HCT116 (cell line): Measurements from ENCODE around the gene SLC35F3. TPM values are rescaled to one million over a fixed set of nuclear protein-coding genes. Genes with fewer than 3 reads are reported as not detected.
A peak's percentile ranks its signal among the peaks of the same experiment; 100 is the strongest.

ENCODE experiments used
- ATAC-seq: fragments of 200-7000 bp; cut with Tn5 transposase; 2 replicates; pipeline ENCODE4 v1.9.1; 2020; ENCODE audit warnings: mild to moderate bottlenecking, moderate library complexity
- BruUV-seq: library from RNA; stranded (reverse); fragments of 400-500 nt; replicated peaks from 2 replicates; lab custom pipeline; 2021; lab: Mats Ljungman, UMichigan
- CTCF ChIA-PET: fragments of 300-600 bp; sonication (Branson Sonifier 250); formaldehyde crosslinking; loops from one replicate; lab custom pipeline; 2021; ENCODE audit warnings: antibody characterized with exemption; lab: Charles Lee
- POLR2A ChIA-PET: fragments of 300-600, 350-600 bp; sonication (Branson Sonifier 250); formaldehyde crosslinking; loops from one replicate; lab custom pipeline; 2021; ENCODE audit warnings: antibody characterized with exemption; lab: Charles Lee
- RAD21 ChIA-PET, 2 experiments: fragments of 300-600 bp; sonication (Branson Sonifier 250); formaldehyde crosslinking; loops; one replicate each; lab custom pipeline; 2023; ENCODE audit warnings: low total read pairs in 2 of 2; ENCODE audit not compliant: uncharacterized antibody in 2 of 2, unreplicated experiment in 2 of 2, low non-redundant PET in 1 of 2; lab: Charles Lee
- DNase-seq: peaks from one replicate; pipeline ENCODE4 v3.0.0-alpha.2; 2010; ENCODE audit warnings: low read depth, low spot score
- H2AFZ ChIP-seq: fragments of 200-600 bp; shearing (Covaris generic), sonication (generic); 2 replicates; pipeline ENCODE4 v1.6.1; 2017; ENCODE audit warnings: low read depth, mixed run types, mixed read lengths, antibody characterized with exemption, low read length; ENCODE audit not compliant: poor library complexity, severe bottlenecking
- H3K27ac ChIP-seq: 2 replicates; pipeline ENCODE4 v1.5.1; 2012; ENCODE audit warnings: low read depth, low read length
- H3K27me3 ChIP-seq: fragments of 200-600 bp; sonication (generic); 2 replicates; pipeline ENCODE4 v1.6.1; 2016; ENCODE audit warnings: mixed run types, low read length, mixed read lengths; ENCODE audit not compliant: insufficient read depth
- H3K36me3 ChIP-seq, 2 experiments: fragments of 200-500 bp in 1 of 2; fragments of 200-600 bp in 1 of 2; sonication (Bioruptor generic) in 1 of 2; sonication (generic) in 1 of 2; 2 replicates each; pipeline versions ENCODE4 v1.5.1 to v1.6.1; 2014 to 2016; ENCODE audit warnings: low read length in 2 of 2, inconsistent platforms in 1 of 2, mixed read lengths in 1 of 2, mixed run types in 1 of 2; ENCODE audit not compliant: insufficient read depth in 2 of 2, control insufficient read depth in 1 of 2
- H3K4me1 ChIP-seq, 2 experiments: fragments of 200-600 bp in 1 of 2; sonication (generic) in 1 of 2; 2 replicates each; pipeline versions ENCODE4 v1.5.1 to v1.6.1; 2012 to 2017; ENCODE audit warnings: low read length in 2 of 2, inconsistent platforms in 1 of 2, mild to moderate bottlenecking in 1 of 2, mixed read lengths in 1 of 2, mixed run types in 1 of 2, moderate library complexity in 1 of 2; ENCODE audit not compliant: insufficient read depth in 2 of 2, control insufficient read depth in 1 of 2
- H3K4me2 ChIP-seq: fragments of 200-600 bp; sonication (generic); 2 replicates; pipeline ENCODE4 v1.6.1; 2017; ENCODE audit warnings: mixed run types, low read length, mixed read lengths
- H3K4me3 ChIP-seq, 2 experiments: fragments of 200-600 bp in 1 of 2; sonication (generic) in 1 of 2; replicated peaks in 1 of 2; 2 replicates each; pipeline ENCODE4 v1.5.1; 2011 to 2016; ENCODE audit warnings: low read length in 2 of 2, control low read depth in 1 of 2, low read depth in 1 of 2, mild to moderate bottlenecking in 1 of 2, mixed read lengths in 1 of 2, mixed run types in 1 of 2
- H3K79me2 ChIP-seq: fragments of 200-600 bp; sonication (generic); 2 replicates; pipeline ENCODE4 v1.6.1; 2017; ENCODE audit warnings: mild to moderate bottlenecking, mixed run types, low read length, moderate library complexity, mixed read lengths; ENCODE audit not compliant: insufficient read depth
- H3K9ac ChIP-seq: fragments of 200-600 bp; sonication (generic); 2 replicates; pipeline ENCODE4 v1.6.1; 2016; ENCODE audit warnings: low read length, mixed read lengths
- H3K9me2 ChIP-seq: fragments of 200-600 bp; sonication (generic), shearing (Covaris generic); 2 replicates; pipeline ENCODE4 v1.6.1; 2017; ENCODE audit warnings: mixed run types, mild to moderate bottlenecking, moderate library complexity; ENCODE audit not compliant: insufficient read depth
- H3K9me3 ChIP-seq, 2 experiments: fragments of 200-500 bp in 1 of 2; fragments of 200-600 bp in 1 of 2; sonication (Bioruptor generic) in 1 of 2; sonication (generic) in 1 of 2; 2 replicates each; pipeline ENCODE4 v1.6.1; 2014 to 2017; ENCODE audit warnings: low read length in 2 of 2, mixed read lengths in 2 of 2, inconsistent platforms in 1 of 2, low read depth in 1 of 2, mild to moderate bottlenecking in 1 of 2, mixed run types in 1 of 2, moderate library complexity in 1 of 2; ENCODE audit not compliant: control insufficient read depth in 1 of 2, insufficient read depth in 1 of 2
- H4K20me1 ChIP-seq: fragments of 200-600 bp; sonication (generic), shearing (Covaris generic); 2 replicates; pipeline ENCODE4 v1.6.1; 2017; ENCODE audit warnings: mixed run types, mild to moderate bottlenecking, moderate library complexity; ENCODE audit not compliant: insufficient read depth
- CBX3 ChIP-seq: IDR thresholded peaks from 2 replicates; pipeline ENCODE4 v1.6.1; 2012; ENCODE audit warnings: low read depth
- CEBPB ChIP-seq: IDR thresholded peaks from 2 replicates; pipeline ENCODE4 v1.6.1; 2012; ENCODE audit warnings: low read depth
- EZH2 ChIP-seq: fragments of 200-600 bp; sonication (generic); IDR thresholded peaks from 2 replicates; pipeline ENCODE4 v1.6.1; 2017; ENCODE audit warnings: antibody characterized with exemption, mixed run types
- EZH2phosphoT487 ChIP-seq: fragments of 200-600 bp; IDR thresholded peaks from 2 replicates; pipeline ENCODE4 v1.6.1; 2018; ENCODE audit warnings: antibody characterized with exemption, borderline replicate concordance
- FOSL1 ChIP-seq: IDR thresholded peaks from 2 replicates; pipeline ENCODE4 v1.6.1; 2012; ENCODE audit warnings: low read depth
- JUND ChIP-seq: IDR thresholded peaks from 2 replicates; pipeline ENCODE4 v1.6.1; 2012
- POLR2A ChIP-seq: IDR thresholded peaks from 2 replicates; pipeline ENCODE4 v1.7.0; 2011; ENCODE audit warnings: borderline replicate concordance; ENCODE audit not compliant: insufficient read depth, insufficient read length; ENCODE audit errors: extremely low read depth
- POLR2AphosphoS5 ChIP-seq: IDR thresholded peaks from 2 replicates; pipeline ENCODE4 v1.6.1; 2011; ENCODE audit warnings: mild to moderate bottlenecking, low read depth, low read length, moderate library complexity
- SIN3A ChIP-seq: IDR thresholded peaks from 2 replicates; pipeline ENCODE4 v1.6.1; 2012; ENCODE audit warnings: low read depth
- SP1 ChIP-seq: IDR thresholded peaks from 2 replicates; pipeline ENCODE4 v1.6.1; 2012; ENCODE audit warnings: low read depth
- SRF ChIP-seq: IDR thresholded peaks from 2 replicates; pipeline ENCODE4 v1.6.1; 2012; ENCODE audit warnings: low read depth
- TCF7L2 ChIP-seq: IDR thresholded peaks from 2 replicates; pipeline ENCODE4 v1.7.0; 2011; ENCODE audit warnings: borderline replicate concordance, inconsistent platforms; ENCODE audit not compliant: insufficient read depth, insufficient read length; ENCODE audit errors: extremely low read depth
- ZNF274 ChIP-seq: fragments of 200-500 bp; sonication (Bioruptor generic); IDR thresholded peaks from 2 replicates; pipeline ENCODE4 v1.6.1; 2014; ENCODE audit warnings: mild to moderate bottlenecking, low read depth, low read length, inconsistent platforms
- intact Hi-C: fragments of 100-400 bp; cut with micrococcal nuclease; formaldehyde crosslinking; loops from 2 replicates; pipeline ENCODE4 v1.10.0; 2022
- total RNA-seq: library from RNA; stranded (reverse); gene quantifications from one replicate; pipeline ENCODE4 v1.2.1, GENCODE V29; 2021; ENCODE audit not compliant: unreplicated experiment
- TF ChIP-seq, protein P1 (sequence below): IDR thresholded peaks from 2 replicates; pipeline ENCODE4 v1.6.1; 2012
- TF ChIP-seq, protein P2 (sequence below), 3 experiments: fragments of 200-600 bp in 1 of 3; sonication (generic) in 1 of 3; IDR thresholded peaks in 2 of 3; conservative IDR thresholded peaks in 1 of 3; 2 replicates each; pipeline ENCODE4 v1.5.1; 2012 to 2017; ENCODE audit warnings: low read depth in 2 of 3, low read length in 2 of 3, antibody characterized with exemption in 1 of 3, borderline replicate concordance in 1 of 3, control low read depth in 1 of 3, mild to moderate bottlenecking in 1 of 3, mixed read lengths in 1 of 3, mixed run types in 1 of 3, moderate library complexity in 1 of 3; ENCODE audit not compliant: insufficient read depth in 1 of 3
- TF ChIP-seq, protein P3 (sequence below): IDR thresholded peaks from 2 replicates; pipeline ENCODE4 v1.6.1; 2012
- TF ChIP-seq, protein P4 (sequence below): IDR thresholded peaks from 2 replicates; pipeline ENCODE4 v1.6.1; 2011; ENCODE audit warnings: mild to moderate bottlenecking, low read length, moderate library complexity; ENCODE audit not compliant: insufficient replicate concordance; ENCODE audit errors: extremely low read depth

Gene SLC35F3
- total RNA-seq, 1 experiment from 2014 or later = 6.4 TPM

DNA sequence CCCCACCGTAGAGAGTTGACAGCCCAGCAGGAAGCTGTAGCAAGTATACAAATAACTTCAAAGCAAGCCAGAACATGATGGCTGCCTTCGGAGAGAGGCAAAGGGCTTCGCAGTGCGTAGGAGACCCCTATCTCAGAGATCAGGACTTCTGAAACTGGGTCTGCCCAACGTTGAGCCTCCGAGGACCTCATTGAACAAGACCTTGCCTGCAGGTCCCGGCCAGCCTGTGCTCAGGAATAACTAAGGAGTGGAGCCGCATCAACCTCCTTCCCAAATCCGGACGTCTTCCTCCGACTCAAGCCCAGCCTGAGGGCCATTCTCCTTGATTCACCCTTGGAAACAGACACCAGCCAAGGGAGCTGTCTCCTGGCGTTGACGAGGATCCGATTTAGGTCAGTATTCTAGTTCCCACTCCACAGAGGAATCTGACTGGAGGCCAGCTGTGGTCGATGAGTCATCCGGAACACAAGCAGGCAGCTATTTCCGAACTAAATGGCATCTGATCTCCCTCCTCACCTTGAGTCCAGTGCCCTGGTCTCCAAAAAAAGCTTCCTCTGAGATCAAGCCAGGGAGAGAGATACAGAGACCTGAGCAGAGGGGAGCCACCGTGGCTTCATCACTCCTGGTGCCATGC is 302.3 kb downstream of the SLC35F3 start:
- no peaks in the 10 kb centered on the region for H4K20me1 ChIP-seq
- no peaks in the 10 kb centered on the region for H3K9me2 ChIP-seq
- intact Hi-C loops = no loop called here
- no peak overlapping the region for H2AFZ ChIP-seq
- H3K36me3 ChIP-seq = no peaks in the 10 kb centered on the region
- peak; percentile 81 for DNase-seq
- CTCF ChIA-PET = interaction anchor here (0.7 to 1.6 kb wide), 2 partner anchors 103 to 689 kb away, joined by 3 to 7 read pairs; no protein-coding TSS in a partner anchor
- 0 out of 2 replicates have a peak overlapping the region, but pooled peaks have one; percentile 2 for H3K27ac ChIP-seq
- POLR2A ChIA-PET = no interaction called here
- H3K79me2 ChIP-seq = no peaks in the 10 kb centered on the region
- no peaks in the 10 kb centered on the region for H3K27me3 ChIP-seq
- RAD21 ChIA-PET = interaction anchor here in 1 of 2 experiments (0.6 kb wide), 1 partner anchor 762 kb away, joined by 3 read pairs; no protein-coding TSS in a partner anchor
- BruUV-seq = no TSS peak
- H3K4me3 ChIP-seq = peak overlapping the region in 1 of 2 experiments; percentile 43; a peak in 2 of 4 replicates
- no peaks in the 10 kb centered on the region for H3K9me3 ChIP-seq
- ATAC-seq = peak; percentile 93
- TF ChIP-seq SP1 (peak; percentile 64), ZNF274 (no peak), JUND (peak; percentile 89), POLR2A (no peak), POLR2AphosphoS5 (peak; percentile 54; the same call in 1 of the 2 replicates), EZH2 (no peak), TCF7L2 (peak; percentile 50), SRF (peak; percentile 38; the same call in 1 of the 2 replicates), EZH2phosphoT487 (no peak), CBX3 (peak; percentile 59; the same call in 1 of the 2 replicates), FOSL1 (peak; percentile 91), CEBPB (0 out of 2 replicates have a peak, but pooled peaks have one; percentile 33), SIN3A (0 out of 2 replicates have a peak, but pooled peaks have one; percentile 41)
- TF ChIP-seq, protein P1, sequence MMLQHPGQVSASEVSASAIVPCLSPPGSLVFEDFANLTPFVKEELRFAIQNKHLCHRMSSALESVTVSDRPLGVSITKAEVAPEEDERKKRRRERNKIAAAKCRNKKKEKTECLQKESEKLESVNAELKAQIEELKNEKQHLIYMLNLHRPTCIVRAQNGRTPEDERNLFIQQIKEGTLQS = no peak
- TF ChIP-seq, protein P2, sequence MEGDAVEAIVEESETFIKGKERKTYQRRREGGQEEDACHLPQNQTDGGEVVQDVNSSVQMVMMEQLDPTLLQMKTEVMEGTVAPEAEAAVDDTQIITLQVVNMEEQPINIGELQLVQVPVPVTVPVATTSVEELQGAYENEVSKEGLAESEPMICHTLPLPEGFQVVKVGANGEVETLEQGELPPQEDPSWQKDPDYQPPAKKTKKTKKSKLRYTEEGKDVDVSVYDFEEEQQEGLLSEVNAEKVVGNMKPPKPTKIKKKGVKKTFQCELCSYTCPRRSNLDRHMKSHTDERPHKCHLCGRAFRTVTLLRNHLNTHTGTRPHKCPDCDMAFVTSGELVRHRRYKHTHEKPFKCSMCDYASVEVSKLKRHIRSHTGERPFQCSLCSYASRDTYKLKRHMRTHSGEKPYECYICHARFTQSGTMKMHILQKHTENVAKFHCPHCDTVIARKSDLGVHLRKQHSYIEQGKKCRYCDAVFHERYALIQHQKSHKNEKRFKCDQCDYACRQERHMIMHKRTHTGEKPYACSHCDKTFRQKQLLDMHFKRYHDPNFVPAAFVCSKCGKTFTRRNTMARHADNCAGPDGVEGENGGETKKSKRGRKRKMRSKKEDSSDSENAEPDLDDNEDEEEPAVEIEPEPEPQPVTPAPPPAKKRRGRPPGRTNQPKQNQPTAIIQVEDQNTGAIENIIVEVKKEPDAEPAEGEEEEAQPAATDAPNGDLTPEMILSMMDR (IDR thresholded peaks at IDR 0.05 in 2 of 3, conservative IDR thresholded peaks at IDR 0.05 in 1 of 3; ENCODE audit: borderline replicate concordance in 1 of 3, insufficient read depth in 1 of 3, low read depth in 2 of 3, low read length in 2 of 3) = no peak
- TF ChIP-seq, protein P3, sequence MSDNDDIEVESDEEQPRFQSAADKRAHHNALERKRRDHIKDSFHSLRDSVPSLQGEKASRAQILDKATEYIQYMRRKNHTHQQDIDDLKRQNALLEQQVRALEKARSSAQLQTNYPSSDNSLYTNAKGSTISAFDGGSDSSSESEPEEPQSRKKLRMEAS = peak; percentile 40; the same call in 1 of the 2 replicates
- TF ChIP-seq, protein P4, sequence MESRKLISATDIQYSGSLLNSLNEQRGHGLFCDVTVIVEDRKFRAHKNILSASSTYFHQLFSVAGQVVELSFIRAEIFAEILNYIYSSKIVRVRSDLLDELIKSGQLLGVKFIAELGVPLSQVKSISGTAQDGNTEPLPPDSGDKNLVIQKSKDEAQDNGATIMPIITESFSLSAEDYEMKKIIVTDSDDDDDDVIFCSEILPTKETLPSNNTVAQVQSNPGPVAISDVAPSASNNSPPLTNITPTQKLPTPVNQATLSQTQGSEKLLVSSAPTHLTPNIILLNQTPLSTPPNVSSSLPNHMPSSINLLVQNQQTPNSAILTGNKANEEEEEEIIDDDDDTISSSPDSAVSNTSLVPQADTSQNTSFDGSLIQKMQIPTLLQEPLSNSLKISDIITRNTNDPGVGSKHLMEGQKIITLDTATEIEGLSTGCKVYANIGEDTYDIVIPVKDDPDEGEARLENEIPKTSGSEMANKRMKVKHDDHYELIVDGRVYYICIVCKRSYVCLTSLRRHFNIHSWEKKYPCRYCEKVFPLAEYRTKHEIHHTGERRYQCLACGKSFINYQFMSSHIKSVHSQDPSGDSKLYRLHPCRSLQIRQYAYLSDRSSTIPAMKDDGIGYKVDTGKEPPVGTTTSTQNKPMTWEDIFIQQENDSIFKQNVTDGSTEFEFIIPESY = peak; percentile 21
- no peak overlapping the region for H3K9ac ChIP-seq
- H3K4me2 ChIP-seq = peak overlapping the region; percentile 69
- H3K4me1 ChIP-seq = peaks cover 11 to 26% of the 10 kb centered on the region in 2 experiments
